OCI-LY7 (cell line): ENCODE data around the gene FANCD2.

Source experiments
- EZH2phosphoT487 ChIP-seq: fragments of 200-600 bp; sonication (generic); IDR thresholded peaks from 2 replicates; pipeline ENCODE4 v1.6.1; 2018; ENCODE audit warnings: low read depth, borderline replicate concordance, mild to moderate bottlenecking, mixed run types, antibody characterized with exemption, low read length, moderate library complexity, mixed read lengths
- TF ChIP-seq, protein P1 (sequence below): fragments of 200-600 bp; sonication (generic); conservative IDR thresholded peaks from 2 replicates; pipeline ENCODE4 v1.5.1; 2014; ENCODE audit warnings: mild to moderate bottlenecking, antibody characterized with exemption, low read length, moderate library complexity, mixed read lengths

DNA sequence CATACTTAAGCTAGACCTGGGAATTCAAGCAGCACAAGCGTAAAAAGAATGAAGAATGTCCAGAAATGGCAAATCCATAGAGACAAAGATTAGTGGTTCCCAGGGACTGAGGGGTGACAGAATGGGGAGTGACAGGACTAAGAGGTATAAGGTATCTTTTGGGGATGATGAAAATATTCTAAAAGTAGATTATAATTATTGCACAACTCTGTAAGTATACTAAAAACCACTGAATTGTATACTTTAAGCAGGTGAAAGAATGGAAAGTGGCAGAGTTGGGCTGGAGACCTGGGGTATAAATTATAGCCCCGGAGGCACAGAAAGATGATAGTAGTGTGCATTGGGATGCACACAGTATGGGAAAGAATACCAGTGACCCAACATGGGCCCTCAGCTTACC is 94.8 kb downstream of the FANCD2 start:
- TF ChIP-seq, protein P1, sequence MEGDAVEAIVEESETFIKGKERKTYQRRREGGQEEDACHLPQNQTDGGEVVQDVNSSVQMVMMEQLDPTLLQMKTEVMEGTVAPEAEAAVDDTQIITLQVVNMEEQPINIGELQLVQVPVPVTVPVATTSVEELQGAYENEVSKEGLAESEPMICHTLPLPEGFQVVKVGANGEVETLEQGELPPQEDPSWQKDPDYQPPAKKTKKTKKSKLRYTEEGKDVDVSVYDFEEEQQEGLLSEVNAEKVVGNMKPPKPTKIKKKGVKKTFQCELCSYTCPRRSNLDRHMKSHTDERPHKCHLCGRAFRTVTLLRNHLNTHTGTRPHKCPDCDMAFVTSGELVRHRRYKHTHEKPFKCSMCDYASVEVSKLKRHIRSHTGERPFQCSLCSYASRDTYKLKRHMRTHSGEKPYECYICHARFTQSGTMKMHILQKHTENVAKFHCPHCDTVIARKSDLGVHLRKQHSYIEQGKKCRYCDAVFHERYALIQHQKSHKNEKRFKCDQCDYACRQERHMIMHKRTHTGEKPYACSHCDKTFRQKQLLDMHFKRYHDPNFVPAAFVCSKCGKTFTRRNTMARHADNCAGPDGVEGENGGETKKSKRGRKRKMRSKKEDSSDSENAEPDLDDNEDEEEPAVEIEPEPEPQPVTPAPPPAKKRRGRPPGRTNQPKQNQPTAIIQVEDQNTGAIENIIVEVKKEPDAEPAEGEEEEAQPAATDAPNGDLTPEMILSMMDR, result no peak
- TF ChIP-seq EZH2phosphoT487, result no peak
